ENCODE data around the gene LZTS3. TPM values are rescaled to one million over a fixed set of nuclear protein-coding genes. Genes with fewer than 3 reads are reported as not detected.

The LZTS3 gene
- total RNA-seq, 1 donor from 2014 or later = 6.9 TPM

DNA sequence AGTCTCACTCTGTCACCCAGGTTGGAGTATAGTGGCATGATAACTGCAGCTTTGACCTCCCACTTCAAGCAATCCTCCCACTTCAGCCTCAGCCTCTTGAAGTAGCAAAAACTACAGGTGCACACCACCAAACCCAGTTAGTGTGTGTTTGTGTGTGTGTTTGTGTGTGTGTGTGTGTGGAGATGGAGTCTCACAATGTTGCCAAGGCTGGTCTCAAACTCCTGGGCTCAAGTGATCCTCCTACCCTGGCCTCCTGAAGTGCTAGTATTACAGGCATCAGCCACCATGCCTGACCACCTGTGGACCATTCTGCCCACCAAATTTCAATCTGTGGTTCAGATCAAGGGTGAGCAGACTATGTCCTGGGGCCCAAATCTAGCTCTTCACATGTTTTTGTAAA is 22.4 kb downstream of the LZTS3 start:
- Mint-ChIP-seq H3K4me1 (ENCODE audit: unreplicated experiment) (peaks cover 8% of the 10 kb centered on the region), H3K4me3 (ENCODE audit: unreplicated experiment) (no peak overlapping the region), H3K36me3 (ENCODE audit: unreplicated experiment) (peaks cover 27% of the 10 kb centered on the region), H3K9me3 (ENCODE audit: unreplicated experiment) (no peaks in the 10 kb centered on the region), H3K27me3 (ENCODE audit: unreplicated experiment) (no peaks in the 10 kb centered on the region), H3K27ac (ENCODE audit: unreplicated experiment) (no peak overlapping the region)
- TF ChIP-seq, protein P1, sequence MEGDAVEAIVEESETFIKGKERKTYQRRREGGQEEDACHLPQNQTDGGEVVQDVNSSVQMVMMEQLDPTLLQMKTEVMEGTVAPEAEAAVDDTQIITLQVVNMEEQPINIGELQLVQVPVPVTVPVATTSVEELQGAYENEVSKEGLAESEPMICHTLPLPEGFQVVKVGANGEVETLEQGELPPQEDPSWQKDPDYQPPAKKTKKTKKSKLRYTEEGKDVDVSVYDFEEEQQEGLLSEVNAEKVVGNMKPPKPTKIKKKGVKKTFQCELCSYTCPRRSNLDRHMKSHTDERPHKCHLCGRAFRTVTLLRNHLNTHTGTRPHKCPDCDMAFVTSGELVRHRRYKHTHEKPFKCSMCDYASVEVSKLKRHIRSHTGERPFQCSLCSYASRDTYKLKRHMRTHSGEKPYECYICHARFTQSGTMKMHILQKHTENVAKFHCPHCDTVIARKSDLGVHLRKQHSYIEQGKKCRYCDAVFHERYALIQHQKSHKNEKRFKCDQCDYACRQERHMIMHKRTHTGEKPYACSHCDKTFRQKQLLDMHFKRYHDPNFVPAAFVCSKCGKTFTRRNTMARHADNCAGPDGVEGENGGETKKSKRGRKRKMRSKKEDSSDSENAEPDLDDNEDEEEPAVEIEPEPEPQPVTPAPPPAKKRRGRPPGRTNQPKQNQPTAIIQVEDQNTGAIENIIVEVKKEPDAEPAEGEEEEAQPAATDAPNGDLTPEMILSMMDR (IDR thresholded peaks at IDR 0.05) = no peak
- no peak for DNase-seq (ENCODE audit: extremely low spot score, unreplicated experiment)

DNA sequence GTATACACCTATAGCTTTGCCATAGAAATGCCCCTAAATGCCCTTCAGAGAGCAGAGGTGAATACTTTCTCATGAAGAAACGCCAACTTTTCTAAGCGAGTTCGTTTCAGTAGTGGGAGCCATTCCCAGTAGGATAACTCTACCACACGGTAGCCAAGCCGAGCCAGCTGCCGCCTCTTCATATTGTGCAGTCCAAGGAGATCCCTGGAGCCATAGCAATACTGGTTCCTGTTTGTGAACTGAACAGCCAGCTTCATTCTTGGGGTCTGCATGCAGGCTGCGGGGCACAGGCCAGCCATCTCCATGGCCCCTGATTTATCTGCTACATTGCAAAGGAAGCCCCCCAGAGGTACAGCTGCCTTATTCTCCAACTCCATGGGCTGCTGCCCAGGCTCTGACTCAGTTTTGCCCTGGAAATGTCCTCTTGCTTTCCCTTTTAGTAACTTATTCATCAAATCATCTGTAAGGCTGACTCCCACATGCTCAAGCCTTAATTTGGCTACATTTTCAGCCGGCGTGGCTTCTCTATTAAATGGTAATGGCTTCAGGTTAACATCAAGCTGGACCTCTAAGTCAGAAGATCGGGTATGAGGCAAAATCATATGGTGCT is 26.5 kb downstream of the LZTS3 start:
- TF ChIP-seq, protein P1 (IDR thresholded peaks at IDR 0.05) = no peak
- H3K9me3 Mint-ChIP-seq (ENCODE audit: unreplicated experiment) = peaks cover 7% of the 10 kb centered on the region
- H3K36me3 Mint-ChIP-seq (ENCODE audit: unreplicated experiment) = peaks cover 31% of the 10 kb centered on the region
- H3K4me3 Mint-ChIP-seq (ENCODE audit: unreplicated experiment) = no peak overlapping the region
- peaks cover 2% of the 10 kb centered on the region for H3K4me1 Mint-ChIP-seq (ENCODE audit: unreplicated experiment)
- no peak for DNase-seq (ENCODE audit: extremely low spot score, unreplicated experiment)
- H3K27ac Mint-ChIP-seq (ENCODE audit: unreplicated experiment) = no peak overlapping the region
- no peaks in the 10 kb centered on the region for H3K27me3 Mint-ChIP-seq (ENCODE audit: unreplicated experiment)

DNA sequence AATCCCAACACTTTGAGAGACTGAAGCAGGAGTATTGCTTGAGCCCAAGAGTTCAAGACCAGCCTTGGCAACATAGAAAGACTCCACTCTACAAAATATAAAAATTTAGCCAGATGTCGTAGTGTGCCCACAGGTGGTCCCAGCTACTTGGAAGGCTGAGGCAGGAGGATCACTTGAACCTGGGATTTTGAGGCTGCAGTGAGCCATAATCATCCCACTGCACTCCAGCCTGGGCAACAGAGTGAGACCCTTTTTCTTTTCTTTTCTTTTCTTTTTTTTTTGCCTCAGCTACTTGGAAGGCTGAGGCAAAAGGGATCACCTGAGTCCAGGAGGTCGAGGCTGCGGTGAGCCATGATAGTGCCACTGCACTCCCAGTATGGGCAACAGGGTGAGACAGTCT is 31.6 kb downstream of the LZTS3 start:
- H3K27me3 Mint-ChIP-seq (ENCODE audit: unreplicated experiment) = no peaks in the 10 kb centered on the region
- H3K36me3 Mint-ChIP-seq (ENCODE audit: unreplicated experiment) = peaks cover 14% of the 10 kb centered on the region
- TF ChIP-seq, protein P1 (IDR thresholded peaks at IDR 0.05) = no peak
- H3K4me3 Mint-ChIP-seq (ENCODE audit: unreplicated experiment) = no peak overlapping the region
- H3K4me1 Mint-ChIP-seq (ENCODE audit: unreplicated experiment) = no peaks in the 10 kb centered on the region
- H3K27ac Mint-ChIP-seq (ENCODE audit: unreplicated experiment) = no peak overlapping the region
- H3K9me3 Mint-ChIP-seq (ENCODE audit: unreplicated experiment) = peaks cover 7% of the 10 kb centered on the region
- DNase-seq (ENCODE audit: extremely low spot score, unreplicated experiment) = no peak

DNA sequence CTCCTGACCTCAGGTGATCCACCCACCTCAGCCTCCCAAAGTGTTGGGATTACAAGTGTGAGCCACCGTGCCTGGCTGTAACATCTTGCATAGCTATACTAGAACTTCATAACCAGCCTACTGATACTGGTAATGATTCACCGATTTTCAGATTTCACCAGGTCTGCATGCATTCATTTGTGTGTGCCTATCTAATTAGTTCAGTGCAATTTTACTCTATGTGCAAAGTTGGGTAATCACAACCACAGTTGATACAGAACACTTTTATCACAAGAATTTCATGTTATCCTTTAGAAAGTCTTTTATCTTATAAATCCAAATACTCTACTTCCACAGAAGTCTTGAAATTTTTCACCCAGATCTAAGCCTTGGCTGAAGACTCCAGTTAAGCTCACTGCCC is 35.9 kb downstream of the LZTS3 start:
- DNase-seq (ENCODE audit: extremely low spot score, unreplicated experiment) = no peak
- Mint-ChIP-seq H3K9me3 (ENCODE audit: unreplicated experiment) (no peaks in the 10 kb centered on the region), H3K4me1 (ENCODE audit: unreplicated experiment) (peaks cover 8% of the 10 kb centered on the region), H3K36me3 (ENCODE audit: unreplicated experiment) (peaks cover 3% of the 10 kb centered on the region), H3K4me3 (ENCODE audit: unreplicated experiment) (no peak overlapping the region), H3K27ac (ENCODE audit: unreplicated experiment) (no peak overlapping the region), H3K27me3 (ENCODE audit: unreplicated experiment) (no peaks in the 10 kb centered on the region)
- TF ChIP-seq, protein P1 (IDR thresholded peaks at IDR 0.05) = no peak

DNA sequence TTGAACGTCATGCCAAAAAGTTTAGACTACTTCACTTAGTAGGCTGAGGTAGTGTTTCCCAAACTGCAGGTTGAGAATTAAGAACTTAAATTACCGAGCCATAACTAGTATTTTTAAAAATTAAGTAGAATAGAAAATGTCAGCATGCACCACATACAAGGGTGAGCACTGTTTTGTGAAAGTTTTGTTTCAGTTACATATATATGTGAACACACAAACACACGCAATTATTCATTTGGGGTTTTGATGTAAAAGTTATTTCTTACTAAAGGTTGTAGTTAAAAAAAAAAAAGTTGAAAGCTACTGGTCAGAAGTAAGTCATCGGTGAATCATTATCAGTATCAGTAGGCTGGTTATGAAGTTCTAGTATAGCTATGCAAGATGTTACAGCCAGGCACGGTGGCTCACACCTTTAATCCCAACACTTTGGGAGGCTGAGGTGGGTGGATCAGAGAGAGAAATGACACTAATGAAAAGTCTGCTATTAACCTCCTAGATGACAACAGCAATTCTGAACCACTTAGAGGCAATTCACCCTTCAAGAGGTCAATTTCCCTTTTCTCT is 37.8 kb downstream of the LZTS3 start:
- H3K27ac Mint-ChIP-seq (ENCODE audit: unreplicated experiment) = no peak overlapping the region
- H3K4me3 Mint-ChIP-seq (ENCODE audit: unreplicated experiment) = no peak overlapping the region
- H3K9me3 Mint-ChIP-seq (ENCODE audit: unreplicated experiment) = no peaks in the 10 kb centered on the region
- H3K4me1 Mint-ChIP-seq (ENCODE audit: unreplicated experiment) = peaks cover 8% of the 10 kb centered on the region
- H3K36me3 Mint-ChIP-seq (ENCODE audit: unreplicated experiment) = peaks cover 6% of the 10 kb centered on the region
- no peaks in the 10 kb centered on the region for H3K27me3 Mint-ChIP-seq (ENCODE audit: unreplicated experiment)
- no peak for DNase-seq (ENCODE audit: extremely low spot score, unreplicated experiment)
- TF ChIP-seq, protein P1 (IDR thresholded peaks at IDR 0.05) = no peak

Data from osteocyte (in vitro differentiated cells).